WTC11 (cell line): ENCODE data around the gene SDHAF2. TPM values are rescaled to one million over a fixed set of nuclear protein-coding genes. Genes with fewer than 3 reads are reported as not detected.
"Not testable (repeated sequence)": the region's sequence is repeated elsewhere in the genome, so short reads cannot be mapped to it uniquely, and the experiment has no call there.

Experiments
- ATAC-seq: fragments of 200-7000 bp; cut with Tn5 transposase; 2 replicates; pipeline ENCODE4 v1.10.0; 2021; ENCODE audit warnings: mild to moderate bottlenecking, moderate library complexity
- CTCF ChIA-PET: fragments of 300-600 bp; sonication (Branson Sonifier 250); formaldehyde crosslinking; loops from one replicate; lab custom pipeline; 2021; ENCODE audit warnings: antibody characterized with exemption; lab: Charles Lee
- POLR2A ChIA-PET: fragments of 350-600 bp; sonication (Branson Sonifier 250); formaldehyde crosslinking; loops from one replicate; lab custom pipeline; 2021; ENCODE audit warnings: antibody characterized with exemption; lab: Charles Lee
- DNase-seq: peaks from one replicate; pipeline ENCODE4 v3.0.0; 2021; ENCODE audit warnings: low spot score
- H3K27ac Mint-ChIP-seq: 2 replicates; pipeline ENCODE4 v1.8.0; 2021; ENCODE audit warnings: mixed read lengths
- H3K27me3 Mint-ChIP-seq: 2 replicates; pipeline ENCODE4 v1.8.0; 2021; ENCODE audit warnings: low read depth, mild to moderate bottlenecking, moderate library complexity, mixed read lengths
- H3K36me3 Mint-ChIP-seq: 2 replicates; pipeline ENCODE4 v1.8.0; 2021; ENCODE audit warnings: mixed read lengths
- H3K4me1 Mint-ChIP-seq: 2 replicates; pipeline ENCODE4 v1.8.0; 2022; ENCODE audit warnings: mixed read lengths
- H3K4me3 Mint-ChIP-seq: 2 replicates; pipeline ENCODE4 v1.8.0; 2021; ENCODE audit warnings: mild to moderate bottlenecking, moderate library complexity, mixed read lengths
- H3K9me3 Mint-ChIP-seq: 2 replicates; pipeline ENCODE4 v1.8.0; 2021; ENCODE audit warnings: mixed read lengths
- AR ChIP-seq: fragments of 250-450 bp; sonication (Bioruptor Pico); IDR thresholded peaks from 2 replicates; pipeline ENCODE4 v1.9.0; 2021; ENCODE audit warnings: mild to moderate bottlenecking
- ATF6 ChIP-seq: sonication (generic); formaldehyde crosslinking; IDR thresholded peaks from 2 replicates; pipeline ENCODE4 v1.8.1; 2023; ENCODE audit warnings: mild to moderate bottlenecking, missing genetic modification reagents
- EMX1 ChIP-seq: fragments of 250-450 bp; sonication (Bioruptor Pico); IDR thresholded peaks from 2 replicates; pipeline ENCODE4 v1.8.0; 2021; ENCODE audit warnings: mild to moderate bottlenecking
- FOXK1 ChIP-seq: sonication (generic); formaldehyde crosslinking; IDR thresholded peaks from 2 replicates; pipeline ENCODE4 v1.8.0; 2022; ENCODE audit warnings: mild to moderate bottlenecking, moderate library complexity, missing genetic modification reagents
- IRF2 ChIP-seq: sonication (generic); formaldehyde crosslinking; IDR thresholded peaks from 2 replicates; pipeline ENCODE4 v1.8.0; 2022; ENCODE audit warnings: low read depth, missing genetic modification reagents, borderline replicate concordance
- MLX ChIP-seq: sonication (generic); formaldehyde crosslinking; IDR thresholded peaks from 2 replicates; pipeline ENCODE4 v1.8.1; 2023; ENCODE audit warnings: mild to moderate bottlenecking, missing genetic modification reagents, moderate library complexity
- RORB ChIP-seq: fragments of 250-450 bp; sonication (Bioruptor Pico); IDR thresholded peaks from 2 replicates; pipeline ENCODE4 v1.9.0; 2021; ENCODE audit warnings: mild to moderate bottlenecking
- SOX15 ChIP-seq: fragments of 250-450 bp; sonication (Bioruptor Pico); IDR thresholded peaks from 2 replicates; pipeline ENCODE4 v1.9.0; 2021; ENCODE audit warnings: mild to moderate bottlenecking
- SP1 ChIP-seq: sonication (generic); formaldehyde crosslinking; conservative IDR thresholded peaks from 2 replicates; pipeline ENCODE4 v1.8.1; 2022; ENCODE audit warnings: missing genetic modification reagents
- ZBTB21 ChIP-seq: sonication (generic); formaldehyde crosslinking; IDR thresholded peaks from 2 replicates; pipeline ENCODE4 v1.8.1; 2023; ENCODE audit warnings: mild to moderate bottlenecking, missing genetic modification reagents, borderline replicate concordance
- total RNA-seq: library from RNA; stranded (reverse); gene quantifications from 3 replicates; pipeline ENCODE4 v1.2.3, GENCODE V29; 2021
- TF ChIP-seq, protein P1 (sequence below): fragments of 250-450 bp; sonication (Bioruptor Pico); IDR thresholded peaks from 2 replicates; pipeline ENCODE4 v2.1.2; 2022; ENCODE audit warnings: mild to moderate bottlenecking, moderate library complexity
- TF ChIP-seq, protein P2 (sequence below): sonication (generic); formaldehyde crosslinking; IDR thresholded peaks from 2 replicates; pipeline ENCODE4 v1.8.1; 2023; ENCODE audit warnings: mild to moderate bottlenecking, moderate library complexity, missing genetic modification reagents
- TF ChIP-seq, protein P3 (sequence below): fragments of 200-600 bp; IDR thresholded peaks from 2 replicates; pipeline ENCODE4 v1.8.0; 2022; ENCODE audit warnings: antibody characterized with exemption

SDHAF2 gene
- total RNA-seq, 1 experiment from 2014 or later, result 36.5 TPM

DNA sequence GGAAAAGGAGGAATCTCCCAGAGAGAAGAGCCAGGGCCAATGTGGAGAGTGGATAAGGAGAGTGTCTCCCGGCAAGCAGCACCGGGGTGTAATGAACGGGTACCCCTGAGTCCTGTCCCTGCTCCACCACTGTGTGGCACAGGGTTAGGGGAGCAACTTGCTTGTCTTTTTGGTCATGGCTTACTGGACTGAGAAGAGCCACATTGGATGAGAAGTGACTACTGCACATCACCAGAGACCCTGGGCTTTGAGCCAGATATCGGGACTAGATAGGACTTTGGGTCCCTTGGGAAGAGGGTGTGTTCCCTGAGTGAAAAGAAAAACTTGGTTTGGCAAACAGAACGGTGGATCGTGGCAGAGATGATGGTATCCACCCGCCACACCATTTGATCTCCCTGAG is 24.6 kb downstream of the SDHAF2 start (continued):
- TF ChIP-seq ATF6 (CRISPR knock-in tag), result no peak
- TF ChIP-seq, protein P1, sequence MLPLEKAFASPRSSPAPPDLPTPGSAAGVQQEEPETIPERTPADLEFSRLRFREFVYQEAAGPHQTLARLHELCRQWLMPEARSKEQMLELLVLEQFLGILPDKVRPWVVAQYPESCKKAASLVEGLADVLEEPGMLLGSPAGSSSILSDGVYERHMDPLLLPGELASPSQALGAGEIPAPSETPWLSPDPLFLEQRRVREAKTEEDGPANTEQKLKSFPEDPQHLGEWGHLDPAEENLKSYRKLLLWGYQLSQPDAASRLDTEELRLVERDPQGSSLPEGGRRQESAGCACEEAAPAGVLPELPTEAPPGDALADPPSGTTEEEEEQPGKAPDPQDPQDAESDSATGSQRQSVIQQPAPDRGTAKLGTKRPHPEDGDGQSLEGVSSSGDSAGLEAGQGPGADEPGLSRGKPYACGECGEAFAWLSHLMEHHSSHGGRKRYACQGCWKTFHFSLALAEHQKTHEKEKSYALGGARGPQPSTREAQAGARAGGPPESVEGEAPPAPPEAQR (CRISPR knock-in tag), result no peak
- no peak for TF ChIP-seq RORB
- no peak for TF ChIP-seq MLX (CRISPR knock-in tag)
- TF ChIP-seq ZBTB21 (CRISPR knock-in tag), result no peak
- TF ChIP-seq AR (CRISPR knock-in tag), result no peak
- no peak for TF ChIP-seq FOXK1 (CRISPR knock-in tag)
- no peak for TF ChIP-seq EMX1 (CRISPR knock-in tag)
- no peak for TF ChIP-seq SP1 (CRISPR knock-in tag)

DNA sequence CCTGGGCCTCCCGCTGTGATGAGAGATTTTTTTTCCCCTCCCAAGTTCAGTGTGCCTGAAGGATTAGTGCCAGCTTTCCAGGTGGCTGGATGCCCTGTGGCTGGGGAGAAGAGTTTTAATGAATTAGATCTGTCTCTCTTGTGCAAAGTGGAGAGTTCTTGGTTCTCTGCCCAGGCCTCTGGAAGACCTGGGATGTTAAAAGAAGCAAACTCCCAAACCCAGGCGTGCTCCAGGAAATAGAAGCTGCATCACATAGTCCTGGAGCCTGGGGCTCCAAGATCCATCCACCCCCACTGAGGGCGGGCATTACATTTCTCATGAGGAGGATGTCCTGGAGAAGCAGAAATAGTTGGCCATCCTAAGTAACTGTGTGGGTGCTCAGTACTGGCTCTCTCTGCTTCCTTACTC is 30.6 kb downstream of the SDHAF2 start:
- CTCF ChIA-PET, result interaction anchor here (1.4 to 1.6 kb wide), 4 partner anchors 17 to 117 kb away, joined by 3 to 5 read pairs (median 4); no protein-coding TSS in a partner anchor
- Mint-ChIP-seq H3K27ac (0 out of 2 replicates have a peak overlapping the region, but pooled peaks have one; percentile 21), H3K9me3 (no peaks in the 10 kb centered on the region), H3K4me3 (no peak overlapping the region), H3K4me1 (peaks cover 2% of the 10 kb centered on the region; the same call in 1 of the 2 replicates), H3K27me3 (no peaks in the 10 kb centered on the region), H3K36me3 (peaks cover 3% of the 10 kb centered on the region; the same call in 1 of the 2 replicates)
- DNase-seq, result no peak
- ATAC-seq, result no peak
- no peak for TF ChIP-seq ZBTB21 (CRISPR knock-in tag)
- TF ChIP-seq IRF2 (CRISPR knock-in tag), result no peak
- TF ChIP-seq, protein P2, sequence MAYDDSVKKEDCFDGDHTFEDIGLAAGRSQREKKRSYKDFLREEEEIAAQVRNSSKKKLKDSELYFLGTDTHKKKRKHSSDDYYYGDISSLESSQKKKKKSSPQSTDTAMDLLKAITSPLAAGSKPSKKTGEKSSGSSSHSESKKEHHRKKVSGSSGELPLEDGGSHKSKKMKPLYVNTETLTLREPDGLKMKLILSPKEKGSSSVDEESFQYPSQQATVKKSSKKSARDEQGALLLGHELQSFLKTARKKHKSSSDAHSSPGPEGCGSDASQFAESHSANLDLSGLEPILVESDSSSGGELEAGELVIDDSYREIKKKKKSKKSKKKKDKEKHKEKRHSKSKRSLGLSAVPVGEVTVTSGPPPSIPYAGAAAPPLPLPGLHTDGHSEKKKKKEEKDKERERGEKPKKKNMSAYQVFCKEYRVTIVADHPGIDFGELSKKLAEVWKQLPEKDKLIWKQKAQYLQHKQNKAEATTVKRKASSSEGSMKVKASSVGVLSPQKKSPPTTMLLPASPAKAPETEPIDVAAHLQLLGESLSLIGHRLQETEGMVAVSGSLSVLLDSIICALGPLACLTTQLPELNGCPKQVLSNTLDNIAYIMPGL (CRISPR knock-in tag), result no peak
- POLR2A ChIA-PET, result no interaction called here

- ATAC-seq (peak; percentile 61), DNase-seq (no peak)
- ChIA-PET POLR2A (no interaction called here), CTCF (interaction anchor here (1.0 to 1.6 kb wide), 7 partner anchors 12 to 117 kb away, joined by 3 to 5 read pairs (median 3); partner anchors contain the start of gene LRRC10B)
- Mint-ChIP-seq H3K9me3 (no peaks in the 10 kb centered on the region), H3K4me1 (peaks cover 2% of the 10 kb centered on the region; the same call in 1 of the 2 replicates), H3K27me3 (no peaks in the 10 kb centered on the region), H3K27ac (no peak overlapping the region), H3K4me3 (no peak overlapping the region), H3K36me3 (no peaks in the 10 kb centered on the region)
- TF ChIP-seq SOX15 (CRISPR knock-in tag), result no peak
- TF ChIP-seq, protein P3, sequence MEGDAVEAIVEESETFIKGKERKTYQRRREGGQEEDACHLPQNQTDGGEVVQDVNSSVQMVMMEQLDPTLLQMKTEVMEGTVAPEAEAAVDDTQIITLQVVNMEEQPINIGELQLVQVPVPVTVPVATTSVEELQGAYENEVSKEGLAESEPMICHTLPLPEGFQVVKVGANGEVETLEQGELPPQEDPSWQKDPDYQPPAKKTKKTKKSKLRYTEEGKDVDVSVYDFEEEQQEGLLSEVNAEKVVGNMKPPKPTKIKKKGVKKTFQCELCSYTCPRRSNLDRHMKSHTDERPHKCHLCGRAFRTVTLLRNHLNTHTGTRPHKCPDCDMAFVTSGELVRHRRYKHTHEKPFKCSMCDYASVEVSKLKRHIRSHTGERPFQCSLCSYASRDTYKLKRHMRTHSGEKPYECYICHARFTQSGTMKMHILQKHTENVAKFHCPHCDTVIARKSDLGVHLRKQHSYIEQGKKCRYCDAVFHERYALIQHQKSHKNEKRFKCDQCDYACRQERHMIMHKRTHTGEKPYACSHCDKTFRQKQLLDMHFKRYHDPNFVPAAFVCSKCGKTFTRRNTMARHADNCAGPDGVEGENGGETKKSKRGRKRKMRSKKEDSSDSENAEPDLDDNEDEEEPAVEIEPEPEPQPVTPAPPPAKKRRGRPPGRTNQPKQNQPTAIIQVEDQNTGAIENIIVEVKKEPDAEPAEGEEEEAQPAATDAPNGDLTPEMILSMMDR, result 0 out of 2 replicates have a peak, but pooled peaks have one; percentile 22
Measured at GRCh38 chr11:61460986-61461385, 31.1 kb downstream of the SDHAF2 start.

DNA sequence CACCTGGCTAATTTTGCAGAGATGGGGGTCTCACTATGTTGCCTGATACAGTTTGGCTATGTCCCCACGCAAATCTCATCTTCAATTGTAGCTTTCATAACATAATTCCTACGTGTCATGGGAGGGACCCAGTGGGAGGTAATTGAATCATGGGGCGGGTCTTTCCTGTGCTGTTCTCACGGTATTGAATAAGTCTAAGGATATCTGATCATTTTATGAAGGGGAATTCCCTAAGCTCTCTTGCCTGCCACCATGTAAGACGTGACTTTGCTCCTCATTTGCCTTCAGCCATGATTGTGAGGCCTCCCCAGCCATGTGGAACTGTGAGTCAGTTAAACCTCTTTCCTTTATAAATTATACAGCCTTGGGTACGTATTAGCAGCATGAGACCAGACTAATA is 37.7 kb downstream of the SDHAF2 start:
- H3K27me3 Mint-ChIP-seq, ATAC-seq, H3K4me3 Mint-ChIP-seq, H3K9me3 Mint-ChIP-seq, DNase-seq, H3K36me3 Mint-ChIP-seq, CTCF ChIA-PET, H3K4me1 Mint-ChIP-seq: not testable (repeated sequence)
- 0 out of 2 replicates have a peak overlapping the region, but pooled peaks have one; percentile 9 for H3K27ac Mint-ChIP-seq
- POLR2A ChIA-PET, result interaction anchor here (0.5 kb wide), 1 partner anchor 9 kb away, joined by 3 read pairs; no protein-coding TSS in a partner anchor
